Activated CD8-positive, alpha-beta T cell treated with anti-CD3 and anti-CD28 coated beads for 36 hours (primary cell): ENCODE data around the gene ZNF366. TPM values are rescaled to one million over a fixed set of nuclear protein-coding genes. Genes with fewer than 3 reads are reported as not detected.
"Not testable (repeated sequence)": the region's sequence is repeated elsewhere in the genome, so short reads cannot be mapped to it uniquely, and the experiment has no call there.

ENCODE experiments used
- ATAC-seq: fragments of 200-7000 bp; cut with Tn5 transposase; one replicate; pipeline ENCODE4 v1.10.0; 2021; ENCODE audit warnings: mild to moderate bottlenecking, moderate library complexity
- CTCF ChIA-PET: fragments of 350-600 bp; sonication (Branson Sonifier 250); formaldehyde crosslinking; loops from one replicate; lab custom pipeline; 2021; ENCODE audit warnings: antibody characterized with exemption; lab: Charles Lee
- POLR2A ChIA-PET: fragments of 350-600 bp; sonication (Branson Sonifier 250); formaldehyde crosslinking; loops from one replicate; lab custom pipeline; 2021; ENCODE audit warnings: antibody characterized with exemption; lab: Charles Lee
- DNase-seq: peaks from one replicate; pipeline ENCODE4 v3.0.0-alpha.2; 2020
- H3K27ac Mint-ChIP-seq: one replicate; pipeline ENCODE4 v1.8.0; 2021; ENCODE audit warnings: mild to moderate bottlenecking, mixed read lengths
- H3K27me3 Mint-ChIP-seq: one replicate; pipeline ENCODE4 v1.8.0; 2021; ENCODE audit warnings: mixed read lengths
- H3K36me3 Mint-ChIP-seq: one replicate; pipeline ENCODE4 v1.8.0; 2021; ENCODE audit warnings: low read depth, mixed read lengths
- H3K4me1 Mint-ChIP-seq: one replicate; pipeline ENCODE4 v1.8.0; 2021; ENCODE audit warnings: low read depth, mixed read lengths
- H3K4me3 Mint-ChIP-seq: one replicate; pipeline ENCODE4 v1.8.0; 2021; ENCODE audit warnings: mild to moderate bottlenecking, moderate library complexity, mixed read lengths
- H3K9me3 Mint-ChIP-seq: one replicate; pipeline ENCODE4 v1.8.0; 2021; ENCODE audit warnings: mixed read lengths
- CTCF ChIP-seq: fragments of 200-600 bp; IDR thresholded peaks from one replicate; pipeline ENCODE4 v1.8.0; 2022; ENCODE audit warnings: antibody characterized with exemption, mild to moderate bottlenecking
- intact Hi-C: fragments of 100-400 bp; cut with micrococcal nuclease; formaldehyde crosslinking; loops from one replicate; pipeline ENCODE4 v1.10.0; 2022
- total RNA-seq, 2 experiments: library from RNA; stranded (reverse); gene quantifications; one replicate each; pipeline ENCODE4 v1.2.3, GENCODE V29; 2021

The ZNF366 gene
- total RNA-seq, 2 experiments from 2014 or later: not detected

DNA sequence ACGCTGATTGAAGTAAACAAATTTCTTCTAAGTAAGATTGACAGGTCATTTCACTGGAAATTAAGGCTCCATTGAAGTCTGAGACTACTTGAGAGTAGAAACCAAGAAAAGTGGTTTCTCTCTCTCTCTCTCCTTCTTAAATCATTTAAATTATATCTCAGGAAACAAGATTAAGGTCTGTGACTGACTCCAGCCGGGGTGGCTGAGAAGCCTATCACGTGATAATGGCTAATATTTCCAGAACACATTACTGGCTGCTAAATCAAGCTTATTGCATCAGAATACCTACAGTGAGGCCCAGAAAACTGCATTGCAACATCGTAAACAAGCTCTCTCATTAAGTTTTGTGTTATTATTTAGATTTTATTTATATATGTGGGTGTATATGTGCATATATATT is 98.6 kb downstream of the ZNF366 start:
- ChIA-PET CTCF (no interaction called here), POLR2A (no interaction called here)
- intact Hi-C loops: no loop called here
- no peak for TF ChIP-seq CTCF
- Mint-ChIP-seq H3K27me3 (peaks cover 4% of the 10 kb centered on the region), H3K36me3 (no peaks in the 10 kb centered on the region), H3K4me1 (no peaks in the 10 kb centered on the region), H3K9me3 (peaks cover 3% of the 10 kb centered on the region), H3K27ac (no peak overlapping the region), H3K4me3 (no peak overlapping the region)
- no peak for ATAC-seq
- DNase-seq: no peak

DNA sequence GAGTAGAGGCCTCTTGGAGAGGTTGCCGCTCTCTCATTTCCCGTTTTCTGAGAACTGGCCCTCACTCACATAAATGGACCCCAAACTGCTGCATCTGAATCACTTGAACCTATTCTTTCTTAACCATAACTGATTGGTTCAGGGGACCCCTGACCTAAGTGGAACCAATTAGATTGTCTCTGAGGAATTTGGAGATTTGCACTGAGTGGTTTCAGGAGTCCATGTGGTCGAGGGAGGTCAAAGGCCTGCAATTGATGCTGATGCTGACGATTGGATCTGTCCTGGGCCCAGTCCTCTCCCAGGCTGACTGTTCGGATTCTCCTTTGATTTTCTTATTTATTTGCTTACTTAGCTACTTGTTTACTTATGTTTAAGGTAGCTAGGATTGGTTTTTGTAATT is 99.1 kb downstream of the ZNF366 start:
- intact Hi-C loops: no loop called here
- ATAC-seq (no peak), DNase-seq (no peak)

GRCh38 chr5:72407541-72407940 is 99.7 kb downstream of the ZNF366 start:
- H3K27ac Mint-ChIP-seq: no peak overlapping the region
- CTCF ChIA-PET: no interaction called here
- ATAC-seq (no peak), DNase-seq (no peak)
- peaks cover 3% of the 10 kb centered on the region for H3K9me3 Mint-ChIP-seq
- H3K4me1 Mint-ChIP-seq: no peaks in the 10 kb centered on the region
- no peak overlapping the region for H3K4me3 Mint-ChIP-seq
- no peak for TF ChIP-seq CTCF
- POLR2A ChIA-PET: no interaction called here
- H3K36me3 Mint-ChIP-seq: no peaks in the 10 kb centered on the region
- peaks cover 4% of the 10 kb centered on the region for H3K27me3 Mint-ChIP-seq
- intact Hi-C loops: no loop called here

More for the DNA sequence above, 99.1 kb downstream of the ZNF366 start:
- peaks cover 3% of the 10 kb centered on the region for H3K9me3 Mint-ChIP-seq
- TF ChIP-seq CTCF: no peak
- H3K4me1 Mint-ChIP-seq: no peaks in the 10 kb centered on the region
- H3K4me3 Mint-ChIP-seq: no peak overlapping the region
- H3K27me3 Mint-ChIP-seq: peaks cover 4% of the 10 kb centered on the region
- CTCF ChIA-PET: no interaction called here
- H3K36me3 Mint-ChIP-seq: no peaks in the 10 kb centered on the region
- POLR2A ChIA-PET: no interaction called here
- no peak overlapping the region for H3K27ac Mint-ChIP-seq

GRCh38 chr5:72407078-72407477 is 100.1 kb downstream of the ZNF366 start:
- ChIA-PET POLR2A (no interaction called here), CTCF (interaction anchor here (0.6 kb wide), 1 partner anchor 139 kb away, joined by 3 read pairs; no protein-coding TSS in a partner anchor)
- Mint-ChIP-seq H3K4me3 (no peak overlapping the region), H3K27me3 (peaks cover 4% of the 10 kb centered on the region), H3K4me1 (no peaks in the 10 kb centered on the region), H3K36me3 (no peaks in the 10 kb centered on the region), H3K27ac (no peak overlapping the region), H3K9me3 (peaks cover 5% of the 10 kb centered on the region)
- no peak for DNase-seq
- no peak for ATAC-seq
- intact Hi-C loops: no loop called here
- TF ChIP-seq CTCF: no peak

DNA sequence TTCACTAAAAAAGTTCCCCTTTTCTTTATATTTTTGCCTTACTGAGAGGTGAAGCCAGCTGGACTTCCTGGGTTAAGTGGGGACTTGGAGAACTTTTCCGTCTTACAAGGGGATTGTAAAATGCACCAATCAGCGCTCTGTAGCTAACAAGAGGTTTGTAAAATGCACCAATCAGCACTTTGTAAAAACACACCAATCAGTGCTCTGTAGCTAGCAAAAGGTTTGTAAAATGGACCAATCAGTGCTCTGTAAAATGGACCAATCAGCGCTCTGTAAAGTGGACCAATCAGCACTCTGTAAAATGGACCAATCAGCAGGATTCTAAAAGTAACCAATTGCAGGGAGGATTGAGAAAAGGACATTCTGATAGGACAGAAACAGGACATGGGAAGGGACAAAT is 102.4 kb downstream of the ZNF366 start:
- H3K27me3 Mint-ChIP-seq, H3K36me3 Mint-ChIP-seq, DNase-seq, CTCF ChIA-PET, ATAC-seq, H3K27ac Mint-ChIP-seq, POLR2A ChIA-PET, intact Hi-C loops, H3K4me1 Mint-ChIP-seq, H3K4me3 Mint-ChIP-seq: not testable (repeated sequence)
- peaks cover 22% of the 10 kb centered on the region for H3K9me3 Mint-ChIP-seq
